HEK293T (cell line): ENCODE measurements around the gene KPTN.

Experiments
- BHLHE40 ChIP-seq: fragments of 450-650 bp; IDR thresholded peaks from 2 replicates; pipeline ENCODE4 v1.6.1; 2016; ENCODE audit warnings: mild to moderate bottlenecking, moderate library complexity, borderline replicate concordance
- FOXA1 ChIP-seq: fragments of 450-650 bp; IDR thresholded peaks from 2 replicates; pipeline ENCODE4 v1.6.1; 2016; ENCODE audit warnings: mild to moderate bottlenecking
- FOXK2 ChIP-seq: fragments of 450-650 bp; IDR thresholded peaks from 2 replicates; pipeline ENCODE4 v1.6.1; 2016; ENCODE audit warnings: mild to moderate bottlenecking
- SP1 ChIP-seq: fragments of 450-650 bp; IDR thresholded peaks from 2 replicates; pipeline ENCODE4 v1.6.1; 2017
- TF ChIP-seq, protein P1 (sequence below): fragments of 450-650 bp; IDR thresholded peaks from 2 replicates; pipeline ENCODE4 v1.6.1; 2016

DNA sequence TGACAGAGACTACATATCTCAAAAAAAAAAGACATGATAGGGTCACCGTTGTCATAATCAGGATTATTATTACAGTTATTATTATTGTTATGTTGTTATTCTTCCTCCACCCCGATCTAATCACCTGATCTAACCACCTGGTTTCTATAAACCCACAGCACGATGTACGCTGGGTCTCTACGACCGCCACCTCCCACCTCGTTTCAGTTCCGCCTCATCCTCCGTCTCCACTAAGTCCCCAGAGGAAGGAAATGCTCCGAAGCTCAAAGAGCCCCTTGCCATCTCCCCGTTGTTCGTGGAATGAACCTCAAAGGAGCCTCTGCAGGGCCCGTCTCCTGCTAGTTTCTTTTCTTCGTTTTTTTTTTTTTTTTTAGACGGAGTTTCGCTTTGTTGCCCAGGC, 48.8 kb downstream of the KPTN start:
- TF ChIP-seq FOXK2 (no peak), FOXA1 (no peak), BHLHE40 (no peak), SP1 (no peak)
- TF ChIP-seq, protein P1, sequence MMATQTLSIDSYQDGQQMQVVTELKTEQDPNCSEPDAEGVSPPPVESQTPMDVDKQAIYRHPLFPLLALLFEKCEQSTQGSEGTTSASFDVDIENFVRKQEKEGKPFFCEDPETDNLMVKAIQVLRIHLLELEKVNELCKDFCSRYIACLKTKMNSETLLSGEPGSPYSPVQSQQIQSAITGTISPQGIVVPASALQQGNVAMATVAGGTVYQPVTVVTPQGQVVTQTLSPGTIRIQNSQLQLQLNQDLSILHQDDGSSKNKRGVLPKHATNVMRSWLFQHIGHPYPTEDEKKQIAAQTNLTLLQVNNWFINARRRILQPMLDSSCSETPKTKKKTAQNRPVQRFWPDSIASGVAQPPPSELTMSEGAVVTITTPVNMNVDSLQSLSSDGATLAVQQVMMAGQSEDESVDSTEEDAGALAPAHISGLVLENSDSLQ = no peak
